K562 (cell line): ENCODE results near the gene ZSWIM4.

Experiments used
- BHLHE40 ChIP-seq: IDR thresholded peaks from 2 replicates; pipeline ENCODE4 v1.6.1; 2011; ENCODE audit warnings: low read length, improper control_type of control experiment
- CTCF ChIP-seq, 3 experiments: IDR thresholded peaks in 2 of 3; conservative IDR thresholded peaks in 1 of 3; 2 replicates each; pipeline ENCODE4 v1.5.1; 2011 to 2012; ENCODE audit warnings: low read length in 3 of 3, mild to moderate bottlenecking in 3 of 3, control low read depth in 2 of 3, improper control_type of control experiment in 1 of 3, inconsistent platforms in 1 of 3, low read depth in 1 of 3, mixed read lengths in 1 of 3, moderate library complexity in 1 of 3; ENCODE audit not compliant: insufficient read depth in 2 of 3
- E2F6 ChIP-seq, 2 experiments: IDR thresholded peaks; 2 replicates each; pipeline ENCODE4 v1.6.1; 2011; ENCODE audit warnings: borderline replicate concordance in 1 of 2, control low read depth in 1 of 2, low read depth in 1 of 2, low read length in 1 of 2, mild to moderate bottlenecking in 1 of 2, mixed read lengths in 1 of 2, moderate library complexity in 1 of 2; ENCODE audit not compliant: insufficient read depth in 1 of 2, insufficient read length in 1 of 2, poor library complexity in 1 of 2, severe bottlenecking in 1 of 2; ENCODE audit errors: extremely low read depth in 1 of 2
- ELF1 ChIP-seq: fragments of 200-800 bp; sonication (Bioruptor generic); IDR thresholded peaks from 2 replicates; pipeline ENCODE4 v1.6.1; 2016; ENCODE audit warnings: missing genetic modification characterization, missing compliant biosample characterization
- EZH2 ChIP-seq: IDR thresholded peaks from 2 replicates; pipeline ENCODE4 v1.6.1; 2012; ENCODE audit warnings: low read depth, mild to moderate bottlenecking, inconsistent platforms, low read length, borderline replicate concordance
- HDAC6 ChIP-seq: IDR thresholded peaks from 2 replicates; pipeline ENCODE4 v1.6.1; 2012; ENCODE audit warnings: low read depth, mild to moderate bottlenecking, control low read depth, inconsistent platforms, low read length, moderate library complexity
- KLF16 ChIP-seq: IDR thresholded peaks from 2 replicates; pipeline ENCODE4 v1.6.1; 2016; ENCODE audit warnings: antibody characterized with exemption
- MLX ChIP-seq, 2 experiments: fragments of 450-650 bp in 1 of 2; sonication (generic) in 1 of 2; formaldehyde crosslinking; conservative IDR thresholded peaks; 2 replicates each; pipeline versions ENCODE4 v1.4.0 to v1.8.1; 2020 to 2022; ENCODE audit warnings: mild to moderate bottlenecking in 1 of 2, missing genetic modification reagents in 1 of 2
- NR4A1 ChIP-seq, 2 experiments: fragments of 250-450 bp in 1 of 2; fragments of 450-650 bp in 1 of 2; sonication (Bioruptor Pico) in 1 of 2; IDR thresholded peaks; 2 replicates each; pipeline versions ENCODE4 v1.4.0 to v1.6.1; 2016 to 2020; ENCODE audit warnings: mild to moderate bottlenecking in 2 of 2, missing compliant biosample characterization in 1 of 2, missing genetic modification characterization in 1 of 2, moderate library complexity in 1 of 2
- POLR2A ChIP-seq: fragments of 450-650 bp; conservative IDR thresholded peaks from 2 replicates; pipeline ENCODE4 v1.6.1; 2016
- RCOR1 ChIP-seq, 2 experiments: IDR thresholded peaks; 2 replicates each; pipeline ENCODE4 v1.6.1; 2012; ENCODE audit warnings: low read depth in 2 of 2, low read length in 2 of 2, borderline replicate concordance in 1 of 2, improper control_type of control experiment in 1 of 2
- SMAD3 ChIP-seq: fragments of 450-650 bp; formaldehyde crosslinking; conservative IDR thresholded peaks from 2 replicates; pipeline ENCODE4 v1.4.0; 2020; ENCODE audit warnings: mild to moderate bottlenecking
- ZNF3 ChIP-seq: fragments of 250-450 bp; sonication (Bioruptor Pico); IDR thresholded peaks from 2 replicates; pipeline ENCODE4 v1.5.0; 2021; ENCODE audit warnings: mild to moderate bottlenecking, moderate library complexity

GRCh38 chr19:13788991-13789390 is 6.3 kb upstream of the ZSWIM4 start:
- TF ChIP-seq MLX (CRISPR knock-in tag; conservative IDR thresholded peaks at IDR 0.05) (no peak), E2F6 (IDR thresholded peaks at IDR 0.05; ENCODE audit: borderline replicate concordance in 1 of 2, extremely low read depth in 1 of 2, insufficient read depth in 1 of 2, insufficient read length in 1 of 2, low read depth in 1 of 2, low read length in 1 of 2, poor library complexity in 1 of 2, severe bottlenecking in 1 of 2) (no peak), CTCF (IDR thresholded peaks at IDR 0.05 in 2 of 3, conservative IDR thresholded peaks at IDR 0.05 in 1 of 3; ENCODE audit: insufficient read depth in 2 of 3, low read depth in 1 of 3, low read length in 3 of 3) (no peak), NR4A1 (CRISPR knock-in tag; IDR thresholded peaks at IDR 0.05) (no peak), NR4A1 (tag; IDR thresholded peaks at IDR 0.05) (no peak), ZNF3 (CRISPR knock-in tag) (no peak), EZH2 (no peak), ELF1 (no peak), HDAC6 (no peak), BHLHE40 (no peak), KLF16 (no peak), RCOR1 (IDR thresholded peaks at IDR 0.05; ENCODE audit: borderline replicate concordance in 1 of 2, low read depth in 2 of 2, low read length in 2 of 2) (no peak), SMAD3 (CRISPR knock-in tag) (no peak), POLR2A (no peak)
